ENCODE results near the gene CFAP46.
"Not testable (repeated sequence)": the region's sequence is repeated elsewhere in the genome, so short reads cannot be mapped to it uniquely, and the experiment has no call there.

Gene CFAP46

DNA sequence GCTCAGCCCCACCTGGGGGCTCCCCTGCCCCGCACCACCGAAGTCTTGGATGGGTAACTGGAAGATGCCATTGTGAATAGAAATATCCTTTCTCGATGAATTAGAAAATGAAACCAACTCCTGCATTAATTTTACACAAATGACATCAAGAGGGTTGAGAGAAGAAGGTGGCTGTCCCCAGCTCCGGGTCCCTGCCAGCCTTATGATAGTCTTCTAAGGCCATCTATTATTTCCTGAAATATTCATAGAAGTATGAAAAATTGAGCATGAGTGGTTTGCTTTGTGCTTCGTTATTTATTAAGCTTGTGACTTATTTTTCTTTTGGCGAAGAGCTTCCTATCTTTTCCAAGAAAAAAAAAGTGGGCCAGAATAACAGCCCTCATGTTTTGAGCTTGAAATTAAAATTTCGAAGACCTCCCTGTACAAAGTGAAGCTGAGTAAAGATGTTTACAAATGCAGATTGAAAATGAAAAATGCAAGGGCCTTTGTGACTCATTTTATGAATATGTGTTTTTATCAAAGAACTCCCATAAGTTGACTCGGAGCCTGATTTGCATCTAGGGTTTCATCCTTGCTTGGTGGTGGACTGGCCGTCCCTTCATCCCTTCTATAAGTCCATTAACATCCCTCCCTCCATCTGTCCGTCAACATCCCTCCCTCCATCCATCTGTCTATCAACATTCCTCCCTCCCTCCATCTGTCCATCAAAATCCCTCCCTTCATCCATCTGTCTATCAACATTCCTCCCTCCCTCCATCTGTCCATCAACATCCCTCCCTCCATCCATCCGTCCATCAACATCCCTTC lies 20.5 kb upstream of the CFAP46 start:
- no peak for DNase-seq (ENCODE audit: low read depth in 2 of 2)

DNA sequence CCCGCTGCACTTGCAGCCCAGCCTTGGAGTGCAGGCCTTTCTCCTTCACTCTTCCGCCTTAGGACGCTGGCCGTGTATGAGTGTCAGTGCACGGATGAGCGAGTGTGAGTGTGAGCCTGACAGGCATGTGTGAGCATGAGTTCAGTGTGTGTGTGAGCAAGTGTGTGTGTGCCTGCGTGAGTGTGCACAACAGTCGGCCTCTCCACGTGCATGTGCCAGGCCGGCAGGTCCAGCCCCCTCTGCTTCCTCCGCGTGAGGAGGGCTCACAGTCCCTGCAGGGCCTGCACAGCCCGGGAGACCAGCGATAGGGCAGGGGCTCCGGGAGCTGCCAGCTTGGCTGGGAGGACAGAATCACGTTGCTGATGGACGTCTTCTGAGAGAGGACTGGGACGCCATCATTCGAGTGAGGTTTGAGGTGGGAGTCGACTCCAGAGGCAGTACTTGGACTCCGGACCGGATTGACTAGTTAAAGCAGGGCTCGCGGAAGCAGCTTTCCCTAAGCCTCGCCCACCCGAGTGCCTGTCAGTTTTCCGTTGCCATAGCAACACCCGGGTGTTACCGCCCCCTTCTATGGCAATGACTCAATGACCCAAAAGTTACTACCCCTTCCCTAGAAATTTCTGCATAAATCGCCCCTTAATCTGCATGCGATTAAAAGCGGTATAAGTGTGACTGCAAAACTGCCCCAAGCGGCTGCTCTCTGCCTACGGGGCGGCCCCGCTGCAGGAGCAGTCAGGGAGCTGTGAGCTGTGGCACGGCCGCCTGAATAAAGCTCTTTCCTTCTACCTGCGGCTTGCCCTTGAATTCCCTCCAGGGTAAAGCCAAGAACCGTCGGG lies 19.6 kb upstream of the CFAP46 start:
- DNase-seq (ENCODE audit: low read depth in 2 of 2), result peak; percentile 36 to 48

DNA sequence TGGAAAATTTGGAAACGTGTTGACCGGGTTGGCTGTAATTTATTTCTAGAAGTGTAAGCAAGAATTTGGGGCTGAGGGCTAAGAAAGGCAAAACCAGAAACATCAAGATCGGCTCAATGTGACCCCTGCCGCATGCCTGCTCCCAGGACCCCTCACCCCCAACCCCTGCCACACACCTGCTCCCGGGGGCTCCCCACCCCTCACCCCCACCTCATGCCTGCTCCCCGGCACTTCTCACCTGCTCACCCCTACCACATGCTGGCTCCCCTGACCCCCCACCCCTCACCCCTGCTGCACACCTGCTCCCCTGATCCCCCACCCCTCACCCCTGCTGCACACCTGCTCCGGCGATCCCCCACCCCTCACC lies 19.0 kb upstream of the CFAP46 start:
- no peak for DNase-seq (ENCODE audit: low read depth in 2 of 2)

DNA sequence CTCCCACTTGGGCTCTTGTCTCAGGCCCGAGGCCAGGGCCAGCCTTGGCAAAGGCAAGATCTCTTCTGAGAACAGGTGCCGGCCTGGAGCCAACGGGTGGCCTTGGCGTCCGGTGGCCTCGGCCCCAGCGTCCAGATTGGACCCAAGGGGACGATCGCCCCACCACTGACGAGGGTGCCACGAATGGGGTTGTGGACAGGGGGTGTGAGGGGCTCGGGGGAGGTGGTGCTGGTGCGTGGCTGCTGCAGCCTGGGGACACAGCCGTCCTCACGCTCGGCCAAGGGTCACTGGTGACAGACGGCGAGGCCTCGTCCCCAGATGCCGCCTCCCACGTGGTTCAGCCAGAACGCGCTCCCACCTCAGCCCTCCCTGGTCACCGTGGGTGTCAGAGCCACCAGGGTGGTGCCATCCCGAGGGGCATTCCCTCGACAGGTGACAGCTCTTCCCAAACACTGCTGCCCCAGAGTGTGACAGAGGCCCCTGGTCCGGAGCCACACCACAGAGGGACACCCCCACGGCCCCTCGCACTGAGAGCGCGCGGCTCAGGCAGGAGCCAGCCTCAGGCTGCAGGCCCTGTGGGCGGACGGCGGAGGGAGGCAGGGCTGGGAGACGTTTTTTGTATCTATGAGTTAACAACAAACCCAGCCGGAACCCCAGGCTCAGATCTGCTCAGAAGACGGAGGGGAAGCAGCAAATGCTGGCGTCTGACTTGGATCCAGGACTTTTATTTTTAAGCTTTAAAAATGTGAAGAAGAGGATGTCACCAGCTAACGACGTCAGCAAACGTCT lies 18.5 kb upstream of the CFAP46 start:
- no peak for DNase-seq (ENCODE audit: low read depth in 2 of 2)

DNA sequence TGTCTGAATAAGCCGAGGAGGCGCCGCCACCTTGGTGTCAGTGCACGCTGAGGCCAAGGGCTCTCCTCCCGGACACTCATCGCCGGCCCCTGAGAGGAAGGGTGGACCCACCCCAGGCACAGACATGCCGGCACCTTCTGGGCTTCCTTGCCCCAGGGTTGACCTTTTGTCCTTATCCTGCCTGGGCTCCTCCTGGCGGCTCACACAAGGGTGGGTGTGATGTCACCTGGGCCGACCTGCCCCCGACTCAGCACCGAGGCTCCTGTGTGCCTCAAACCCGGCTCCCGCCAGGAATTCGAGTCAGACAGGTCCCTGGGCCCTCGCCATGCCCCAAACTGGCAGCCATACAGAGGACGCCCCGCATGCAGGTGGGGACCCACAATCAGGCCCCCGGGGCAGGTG lies 17.7 kb upstream of the CFAP46 start:
- DNase-seq (ENCODE audit: low read depth in 2 of 2), result no peak

DNA sequence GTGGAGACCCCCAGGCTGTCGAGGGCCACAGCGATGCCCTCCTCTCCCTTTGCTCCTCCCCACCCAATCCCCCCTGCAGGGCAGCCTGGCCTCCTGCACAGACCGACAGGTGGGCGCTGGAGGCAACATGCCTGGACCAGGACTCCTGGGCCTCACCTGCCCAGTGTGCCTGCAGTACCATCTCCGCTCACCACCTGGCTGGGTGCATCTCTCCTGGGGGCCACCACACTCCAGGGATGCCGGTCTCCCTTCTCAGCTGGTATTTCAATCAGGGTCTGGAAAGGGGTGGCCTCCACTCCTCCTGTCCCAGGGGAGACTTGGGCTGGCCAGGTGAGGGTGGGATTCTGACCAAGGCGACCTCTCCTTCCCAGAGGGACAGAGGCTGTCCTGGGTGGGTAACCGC lies 17.2 kb upstream of the CFAP46 start:
- DNase-seq (ENCODE audit: low read depth in 2 of 2), result no peak

DNA sequence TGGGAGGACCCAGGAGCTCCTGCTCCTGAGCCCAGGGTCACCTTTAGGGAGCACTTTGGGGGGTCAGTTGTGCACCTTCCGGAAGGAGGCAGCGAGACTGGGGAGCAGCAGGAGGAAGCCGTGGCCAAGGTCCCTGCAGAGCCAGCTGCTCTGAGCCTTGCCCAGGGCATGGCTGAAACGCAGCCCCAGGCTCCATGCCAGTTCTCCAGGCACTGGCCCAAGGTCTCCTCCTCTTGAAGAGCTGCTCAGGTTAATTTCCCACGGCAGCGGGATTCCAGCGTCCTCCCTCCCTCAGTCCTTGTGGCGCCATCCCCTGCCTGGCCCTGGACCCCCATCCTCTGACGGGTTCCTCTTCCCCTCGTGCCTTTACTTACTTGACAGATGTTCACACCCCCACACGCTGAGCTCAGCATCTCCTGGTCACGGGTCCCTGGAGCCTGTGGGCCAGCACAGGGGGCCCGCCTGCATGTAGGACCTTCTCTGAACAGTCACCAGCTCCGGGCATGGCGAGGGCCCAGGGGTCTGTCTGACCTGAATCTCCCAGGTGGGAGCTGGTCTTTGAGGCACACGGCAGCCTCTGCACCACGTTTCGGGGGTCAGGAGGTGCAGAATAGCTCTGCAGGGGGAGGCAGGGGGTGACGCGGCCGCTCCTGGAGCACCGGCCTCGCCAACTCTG lies 16.7 kb upstream of the CFAP46 start:
- no peak for DNase-seq (ENCODE audit: low read depth in 2 of 2)

DNA sequence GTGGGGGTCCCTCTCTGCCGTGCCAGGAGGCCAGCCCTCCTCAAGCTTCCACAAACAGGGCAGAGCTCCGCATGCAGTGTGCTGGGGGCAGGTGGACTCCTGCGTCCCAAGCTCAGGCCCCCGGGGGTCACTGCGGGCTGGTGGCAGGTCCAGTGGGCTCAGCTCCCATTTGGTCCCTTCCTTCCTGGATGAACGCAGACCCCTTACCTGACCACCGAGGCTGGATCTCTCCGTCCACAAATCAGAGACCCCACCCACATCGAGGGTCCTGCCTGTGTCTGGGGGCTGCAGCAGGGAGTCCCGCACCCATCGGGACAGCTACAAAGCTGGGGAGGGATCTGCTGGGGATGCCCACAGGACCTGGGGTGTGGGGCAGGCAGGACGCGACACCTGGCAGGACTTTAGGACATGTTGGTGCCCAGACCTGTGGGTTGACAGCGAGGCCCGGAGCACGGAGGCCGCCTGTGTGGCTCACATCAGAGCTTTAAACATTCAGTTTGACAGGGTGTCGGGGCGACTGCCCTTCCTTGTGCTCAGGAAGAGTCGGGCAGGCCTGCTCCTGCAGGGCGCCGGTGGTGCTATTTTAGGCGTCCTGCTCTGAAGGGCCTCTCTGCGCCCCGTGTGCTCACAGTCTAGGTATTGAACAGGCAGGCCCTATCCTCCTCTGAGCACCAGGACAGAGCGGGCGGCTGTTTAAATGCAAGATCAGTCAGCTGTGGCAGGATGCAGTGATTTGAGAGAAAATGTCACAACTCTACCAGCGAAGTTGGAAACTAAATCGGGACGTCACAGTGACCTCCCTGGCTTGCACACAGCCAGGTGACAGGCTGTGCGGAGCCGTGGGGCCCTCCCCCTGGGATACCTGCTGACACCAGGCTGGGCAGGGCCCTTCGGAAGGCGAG lies 15.9 kb upstream of the CFAP46 start:
- no peak for DNase-seq (ENCODE audit: low read depth in 2 of 2)

DNA sequence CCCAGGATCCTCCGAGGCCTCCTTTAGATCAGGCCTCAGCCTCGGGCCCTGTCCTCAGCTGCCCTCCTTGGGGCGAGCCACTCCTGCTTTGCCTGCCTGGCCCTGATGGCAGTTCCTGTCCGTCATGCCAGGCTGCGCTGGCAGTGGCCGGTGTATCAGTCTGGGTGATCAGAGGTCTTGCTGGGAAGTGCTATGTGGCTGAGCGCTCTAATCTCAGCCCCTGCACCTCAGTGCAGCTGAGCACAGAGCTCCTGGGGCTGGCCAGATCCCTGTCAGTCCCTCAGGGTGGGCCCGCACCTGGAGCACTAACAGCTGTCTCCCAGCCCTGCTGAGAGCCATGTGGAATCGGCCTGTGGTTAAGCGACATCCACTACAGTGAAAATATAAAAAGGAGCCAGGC lies 14.8 kb upstream of the CFAP46 start:
- DNase-seq (ENCODE audit: low read depth in 2 of 2), result no peak

DNA sequence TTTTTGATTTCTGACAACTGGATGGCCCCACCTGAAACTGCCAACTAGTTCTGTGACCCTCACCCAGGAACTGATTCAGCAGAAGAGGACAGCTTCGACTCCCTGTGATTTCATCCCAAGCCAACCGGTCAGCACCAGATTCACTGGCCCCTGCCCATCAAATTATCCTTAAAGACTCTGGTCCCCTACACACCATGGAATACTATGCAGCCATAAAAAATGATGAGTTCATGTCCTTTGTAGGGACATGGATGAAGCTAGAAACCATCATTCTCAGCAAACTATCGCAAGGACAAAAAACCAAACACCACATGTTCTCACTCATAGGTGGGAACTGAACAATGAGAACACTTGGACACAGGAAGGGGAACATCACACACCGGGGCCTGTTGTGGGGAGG lies 13.9 kb upstream of the CFAP46 start:
- DNase-seq (ENCODE audit: low read depth in 2 of 2), result not testable (repeated sequence)

DNA sequence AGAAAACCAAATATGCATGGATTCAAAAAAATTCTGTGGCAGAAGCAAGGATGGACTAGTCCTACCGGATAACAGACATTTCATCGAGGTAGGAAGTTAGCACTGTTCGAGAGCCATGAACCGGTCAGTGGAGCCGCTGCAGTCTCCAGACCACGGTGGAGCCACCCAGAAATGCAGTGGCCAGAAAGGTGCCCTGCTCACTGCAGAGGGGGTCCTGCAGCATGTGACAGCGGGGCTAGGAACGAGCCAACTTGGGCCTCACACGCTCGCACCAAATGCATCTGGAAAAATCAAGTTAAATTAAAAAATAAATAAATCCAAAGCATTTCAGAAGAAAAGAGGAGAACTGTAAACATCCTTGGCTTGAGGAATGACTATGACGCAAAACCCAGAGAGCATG lies 13.1 kb upstream of the CFAP46 start:
- no peak for DNase-seq (ENCODE audit: low read depth in 2 of 2)

DNA sequence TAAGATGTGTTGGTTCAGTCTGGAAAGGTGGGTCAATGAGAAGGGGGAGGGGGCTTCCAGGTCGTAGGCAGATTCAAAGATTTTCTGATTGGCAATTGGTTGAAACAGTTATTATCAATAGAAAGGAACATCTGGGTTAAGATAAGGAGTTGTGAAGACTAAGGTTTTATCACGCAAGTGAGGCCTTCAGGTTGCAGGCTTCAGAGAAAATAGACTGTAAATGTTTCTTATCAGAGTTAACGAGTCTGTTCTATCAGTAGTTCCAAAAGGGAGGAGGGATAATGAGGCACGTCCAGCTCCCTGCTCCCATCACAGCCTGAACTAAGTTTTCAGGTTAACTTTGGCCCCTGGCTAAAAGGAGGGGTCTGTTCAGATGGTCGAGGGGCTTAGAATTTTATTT lies 11.1 kb upstream of the CFAP46 start:
- DNase-seq (ENCODE audit: low read depth in 2 of 2), result no peak

DNA sequence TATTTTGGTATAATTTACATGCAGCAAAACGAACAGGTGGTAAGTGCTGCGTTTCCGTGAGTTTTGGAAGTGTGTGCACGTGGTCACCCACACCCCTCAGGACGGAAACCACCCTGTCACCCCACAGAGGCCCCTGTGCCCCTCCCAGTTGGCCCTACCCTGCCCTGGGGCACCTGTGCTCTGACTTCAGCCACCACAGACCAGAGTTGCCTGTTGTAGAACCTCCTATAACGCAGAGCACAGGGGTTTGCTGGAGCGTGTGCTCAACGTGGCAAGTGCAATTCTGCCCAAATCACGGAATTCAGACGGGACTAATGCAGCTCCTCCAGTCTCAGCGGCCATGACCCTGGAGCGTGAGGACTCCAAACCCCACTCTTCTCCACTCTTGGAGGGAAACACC lies 9.6 kb upstream of the CFAP46 start:
- no peak for DNase-seq (ENCODE audit: low read depth in 2 of 2)

DNA sequence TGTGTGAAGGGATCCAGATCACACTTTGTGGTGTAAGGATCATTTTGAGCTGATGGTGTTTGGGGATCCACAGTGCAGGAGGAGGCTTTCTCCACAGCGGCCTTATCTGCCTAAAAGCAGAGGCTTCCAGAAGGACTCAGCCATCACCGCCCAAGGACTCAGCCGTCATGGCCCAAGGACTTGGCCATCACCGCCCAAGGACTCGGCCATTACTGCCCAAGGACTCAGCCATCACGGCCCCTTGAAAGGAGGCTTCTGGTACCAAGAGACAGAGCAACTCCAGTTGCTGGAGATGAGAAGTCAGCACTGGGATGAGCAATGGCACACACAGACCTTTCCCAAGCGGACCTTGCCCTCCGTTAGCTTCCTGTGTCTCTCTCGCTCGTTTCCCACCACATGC lies 6.0 kb upstream of the CFAP46 start:
- DNase-seq (ENCODE audit: low read depth in 2 of 2), result no peak

DNA sequence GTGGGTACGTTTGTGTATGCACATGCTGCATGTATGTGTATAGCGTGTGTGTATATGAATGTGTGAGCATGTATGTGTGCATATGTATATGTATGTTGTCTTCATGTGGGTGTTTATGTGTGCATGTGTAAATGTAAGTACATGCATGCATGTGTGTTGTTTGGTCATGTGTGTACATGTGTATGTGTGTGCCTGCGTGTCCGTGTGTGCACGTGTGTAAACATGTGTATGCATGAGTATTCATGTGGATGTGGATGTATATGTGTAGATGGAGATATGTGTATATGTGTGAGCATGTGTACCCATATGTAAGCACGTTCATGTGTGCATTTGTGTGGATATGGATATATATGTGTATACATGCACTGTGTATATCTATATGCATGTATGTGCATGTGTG lies 5.5 kb upstream of the CFAP46 start:
- no peak for DNase-seq (ENCODE audit: low read depth in 2 of 2)

DNA sequence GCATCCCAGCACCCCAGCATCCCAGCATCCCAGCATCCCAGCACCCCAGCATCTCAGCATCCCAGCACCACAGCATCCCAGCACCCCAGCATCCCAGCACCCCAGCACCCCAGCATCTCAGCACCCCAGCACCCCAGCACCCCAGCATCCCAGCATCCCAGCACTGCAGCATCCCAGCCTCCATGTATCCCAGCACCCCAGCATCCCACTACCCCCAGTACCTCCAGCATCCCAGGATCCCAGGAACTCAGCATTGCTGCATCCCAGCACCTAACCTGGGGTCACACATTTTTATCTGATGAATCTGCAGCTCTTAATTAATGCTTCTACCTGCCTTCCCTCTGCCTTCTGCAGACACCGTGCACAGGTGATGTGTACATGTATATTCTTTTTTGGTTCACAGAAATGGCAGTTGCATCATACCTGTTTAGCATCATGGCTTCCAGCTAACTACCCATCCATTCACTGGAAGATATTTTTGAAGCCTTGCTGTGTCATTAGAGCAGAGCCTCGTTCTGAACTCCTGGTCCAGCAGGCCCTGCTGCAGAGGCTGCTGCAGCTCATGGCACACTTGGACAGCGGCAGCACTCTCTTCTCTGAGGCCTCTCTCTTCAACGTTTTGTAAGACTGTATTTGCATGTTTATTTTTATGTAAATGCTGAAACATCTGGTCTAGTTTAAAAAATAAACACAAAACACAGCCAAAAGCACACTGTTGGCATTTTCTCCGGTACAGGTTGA lies 4.6 kb upstream of the CFAP46 start:
- no peak for DNase-seq (ENCODE audit: low read depth in 2 of 2)

DNA sequence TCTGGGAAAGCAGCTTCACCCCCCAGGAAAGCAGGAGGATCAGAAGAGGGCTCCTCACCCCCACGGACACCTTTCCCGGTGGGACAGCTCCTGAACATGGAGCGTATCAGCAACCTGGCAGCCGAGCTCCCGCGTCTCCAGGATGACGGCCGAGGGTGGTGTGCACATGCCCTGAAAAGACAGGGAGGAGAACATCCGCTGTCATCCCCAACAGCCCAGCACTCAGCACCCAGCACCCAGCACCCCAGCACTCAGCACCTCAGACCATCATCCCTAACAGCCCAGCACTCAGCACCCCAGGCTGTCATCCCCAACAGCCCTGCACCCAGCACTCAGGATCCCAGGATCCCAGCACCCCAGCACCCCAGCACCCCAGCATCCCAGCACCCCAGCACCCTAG lies 3.9 kb upstream of the CFAP46 start:
- no peak for DNase-seq (ENCODE audit: low read depth in 2 of 2)

DNA sequence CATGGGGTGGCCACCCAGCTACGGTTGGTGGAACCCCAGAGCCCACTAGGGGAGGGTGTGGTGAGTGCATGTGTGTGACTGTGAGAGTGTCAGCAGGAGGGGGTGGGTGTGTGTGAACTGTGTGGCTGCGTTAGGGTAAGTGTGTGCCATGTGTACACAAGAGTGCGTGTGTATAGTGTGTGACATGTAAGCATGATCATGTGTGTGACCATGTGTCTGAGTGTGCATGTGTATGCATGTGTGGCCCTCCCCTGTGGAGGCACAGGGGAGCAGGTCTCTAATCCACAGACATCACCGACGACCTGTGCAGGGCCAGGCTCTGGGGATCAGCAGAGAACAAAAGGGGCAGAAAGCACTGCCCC lies 3.5 kb upstream of the CFAP46 start:
- DNase-seq (ENCODE audit: low read depth in 2 of 2), result no peak

DNA sequence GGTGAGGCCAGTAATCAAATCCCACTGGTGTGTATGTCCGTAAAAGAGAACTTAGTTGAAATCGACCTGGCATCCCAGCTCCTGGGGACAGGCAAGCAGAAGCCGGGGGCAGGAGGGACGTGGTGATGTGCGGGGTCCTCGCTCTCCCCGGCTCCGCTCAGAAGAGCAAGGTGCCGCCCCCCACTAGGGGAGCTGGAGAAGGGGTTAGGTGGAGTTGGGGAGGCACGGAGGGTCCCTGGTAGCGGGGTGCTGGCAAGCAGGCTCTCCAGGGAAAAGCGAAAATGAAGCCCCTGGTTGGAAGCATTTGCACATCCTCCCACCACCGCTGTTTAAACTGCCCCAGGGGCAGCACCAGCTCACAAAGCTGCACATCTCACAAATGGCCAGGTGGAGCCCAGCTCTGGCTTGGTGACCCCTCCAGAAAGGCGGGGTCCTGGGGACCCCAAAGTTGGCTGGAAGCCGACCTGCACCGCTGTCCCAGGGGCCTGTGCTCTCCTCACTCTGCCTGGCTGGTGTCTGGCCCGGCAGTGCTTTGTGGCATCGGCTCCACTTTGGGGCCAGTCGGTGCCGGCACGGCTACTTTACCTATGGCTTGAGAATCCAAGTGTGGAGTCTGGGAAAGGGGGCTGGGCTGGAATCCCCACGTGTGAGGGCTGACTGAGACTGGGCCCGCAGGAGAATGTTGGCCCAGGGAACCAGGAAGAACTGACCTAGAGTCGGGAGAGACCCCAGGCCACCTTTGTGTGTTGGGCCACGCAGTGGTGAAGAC lies 2.9 kb upstream of the CFAP46 start:
- DNase-seq (ENCODE audit: low read depth in 2 of 2), result no peak

DNA sequence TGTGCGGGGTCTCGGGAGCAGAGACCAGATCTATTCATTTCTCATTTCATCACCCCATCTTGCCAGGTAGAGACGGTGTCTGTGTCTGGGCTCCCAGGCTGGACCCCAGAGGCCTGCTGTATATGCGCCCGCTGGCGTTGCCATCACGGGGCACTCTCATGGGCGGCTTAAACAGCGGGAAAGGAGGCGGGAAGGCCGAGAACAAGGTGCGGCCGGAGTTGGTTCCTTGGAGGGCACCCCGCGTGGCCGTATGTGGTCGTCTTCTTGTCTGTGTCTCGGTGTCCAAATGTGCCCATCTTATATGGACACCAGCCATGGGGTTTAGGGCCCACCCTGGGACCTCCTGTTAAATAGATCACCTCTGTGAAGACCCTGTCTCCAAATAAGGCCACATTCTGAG lies 2.1 kb upstream of the CFAP46 start:
- DNase-seq (ENCODE audit: low read depth in 2 of 2), result no peak
